22Rv1 (cell line): Measurements from ENCODE around the gene GAPT.

Experiments
- CTCF ChIP-seq: fragments of 450-650 bp; IDR thresholded peaks from 2 replicates; pipeline ENCODE4 v1.5.1; 2017; ENCODE audit warnings: mild to moderate bottlenecking
- ZFX ChIP-seq: fragments of 450-650 bp; IDR thresholded peaks from 2 replicates; pipeline ENCODE4 v1.6.1; 2017; ENCODE audit warnings: antibody characterized with exemption, borderline replicate concordance

GRCh38 chr5:58477760-58478376, 13.4 kb upstream of the GAPT start:
- TF ChIP-seq CTCF (peak; percentile 35), ZFX (no peak)
